Measurements from ENCODE around the gene SDF4.

SDF4 gene

DNA sequence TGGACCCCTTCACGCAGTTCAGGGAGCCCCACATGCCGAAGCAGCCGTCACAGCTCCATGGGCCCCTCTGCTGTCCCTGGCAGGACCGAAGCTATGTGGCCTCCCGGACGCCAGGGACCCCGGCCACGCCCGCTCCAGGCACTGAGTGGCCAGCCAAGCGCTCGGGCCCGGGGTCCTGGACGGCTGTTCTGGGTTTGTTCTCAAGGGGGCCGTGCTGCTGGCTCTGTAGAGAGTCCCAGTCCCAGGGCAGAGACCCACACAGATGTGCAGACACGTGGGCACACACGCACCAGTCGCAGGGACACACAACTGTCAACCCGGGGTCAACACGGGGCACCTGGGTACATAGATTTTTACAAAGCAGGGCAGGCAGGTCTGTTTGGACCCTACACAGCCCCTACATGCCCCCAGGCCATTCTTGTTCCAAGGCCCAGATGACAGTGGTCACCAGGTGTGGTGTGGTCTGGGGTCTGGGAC, 6.9 kb upstream of the SDF4 start:
- peaks cover 16% of the 10 kb centered on the region for H3K36me3 ChIP-seq (ENCODE audit: insufficient read depth, low read length)
- no peak overlapping the region for H3K27ac ChIP-seq (ENCODE audit: low read length)
- no peak overlapping the region for H3K9ac ChIP-seq (ENCODE audit: low read depth, low read length)
- H3K4me1 ChIP-seq (ENCODE audit: insufficient read depth, low read length), result peaks cover 9% of the 10 kb centered on the region
- peaks cover 13% of the 10 kb centered on the region for H3K79me2 ChIP-seq (ENCODE audit: insufficient read depth, low read length)
- H3K27me3 ChIP-seq (ENCODE audit: insufficient read depth, low read length, poor library complexity), result no peaks in the 10 kb centered on the region
- no peaks in the 10 kb centered on the region for H3K9me3 ChIP-seq (ENCODE audit: insufficient read depth, low read length, severe bottlenecking)
- peaks cover 36% of the 10 kb centered on the region for H4K20me1 ChIP-seq (ENCODE audit: insufficient read depth, low read length)
- H3K4me3 ChIP-seq (ENCODE audit: low read depth in 1 of 2, low read length in 2 of 2), result no peak overlapping the region
- DNase-seq, result no peak
- ATAC-seq (ENCODE audit: insufficient read depth, low read depth), result no peak
- TF ChIP-seq, protein P1, sequence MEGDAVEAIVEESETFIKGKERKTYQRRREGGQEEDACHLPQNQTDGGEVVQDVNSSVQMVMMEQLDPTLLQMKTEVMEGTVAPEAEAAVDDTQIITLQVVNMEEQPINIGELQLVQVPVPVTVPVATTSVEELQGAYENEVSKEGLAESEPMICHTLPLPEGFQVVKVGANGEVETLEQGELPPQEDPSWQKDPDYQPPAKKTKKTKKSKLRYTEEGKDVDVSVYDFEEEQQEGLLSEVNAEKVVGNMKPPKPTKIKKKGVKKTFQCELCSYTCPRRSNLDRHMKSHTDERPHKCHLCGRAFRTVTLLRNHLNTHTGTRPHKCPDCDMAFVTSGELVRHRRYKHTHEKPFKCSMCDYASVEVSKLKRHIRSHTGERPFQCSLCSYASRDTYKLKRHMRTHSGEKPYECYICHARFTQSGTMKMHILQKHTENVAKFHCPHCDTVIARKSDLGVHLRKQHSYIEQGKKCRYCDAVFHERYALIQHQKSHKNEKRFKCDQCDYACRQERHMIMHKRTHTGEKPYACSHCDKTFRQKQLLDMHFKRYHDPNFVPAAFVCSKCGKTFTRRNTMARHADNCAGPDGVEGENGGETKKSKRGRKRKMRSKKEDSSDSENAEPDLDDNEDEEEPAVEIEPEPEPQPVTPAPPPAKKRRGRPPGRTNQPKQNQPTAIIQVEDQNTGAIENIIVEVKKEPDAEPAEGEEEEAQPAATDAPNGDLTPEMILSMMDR (IDR thresholded peaks at IDR 0.05; ENCODE audit: borderline replicate concordance, extremely low read depth, low read length, poor library complexity, severe bottlenecking), result no peak
- no peak for TF ChIP-seq EZH2 (IDR thresholded peaks at IDR 0.05; ENCODE audit: borderline replicate concordance, low read depth, low read length, severe bottlenecking)
- H3K4me2 ChIP-seq (ENCODE audit: insufficient read depth, low read length), result no peak overlapping the region
- no peak overlapping the region for H2AFZ ChIP-seq (ENCODE audit: low read depth, low read length)

- DNase-seq (no peak), ATAC-seq (ENCODE audit: insufficient read depth, low read depth) (0 out of 3 replicates have a peak, but pooled peaks have one; percentile 4)
- H3K27ac ChIP-seq (ENCODE audit: low read length), result no peak overlapping the region
- no peaks in the 10 kb centered on the region for H3K9me3 ChIP-seq (ENCODE audit: insufficient read depth, low read length, severe bottlenecking)
- H4K20me1 ChIP-seq (ENCODE audit: insufficient read depth, low read length), result peaks cover 43% of the 10 kb centered on the region
- no peaks in the 10 kb centered on the region for H3K27me3 ChIP-seq (ENCODE audit: insufficient read depth, low read length, poor library complexity)
- H3K9ac ChIP-seq (ENCODE audit: low read depth, low read length), result no peak overlapping the region
- H3K36me3 ChIP-seq (ENCODE audit: insufficient read depth, low read length), result peaks cover 23% of the 10 kb centered on the region
- H3K79me2 ChIP-seq (ENCODE audit: insufficient read depth, low read length), result peaks cover 20% of the 10 kb centered on the region
- TF ChIP-seq EZH2 (IDR thresholded peaks at IDR 0.05; ENCODE audit: borderline replicate concordance, low read depth, low read length, severe bottlenecking), result no peak
- TF ChIP-seq, protein P1 (IDR thresholded peaks at IDR 0.05; ENCODE audit: borderline replicate concordance, extremely low read depth, low read length, poor library complexity, severe bottlenecking), result no peak
- no peak overlapping the region for H2AFZ ChIP-seq (ENCODE audit: low read depth, low read length)
- H3K4me1 ChIP-seq (ENCODE audit: insufficient read depth, low read length), result peaks cover 16% of the 10 kb centered on the region
- H3K4me2 ChIP-seq (ENCODE audit: insufficient read depth, low read length), result no peak overlapping the region
- no peak overlapping the region for H3K4me3 ChIP-seq (ENCODE audit: low read depth in 1 of 2, low read length in 2 of 2)
Observed at GRCh38 chr1:1237874-1238701, 6.3 kb upstream of the SDF4 start.

DNA sequence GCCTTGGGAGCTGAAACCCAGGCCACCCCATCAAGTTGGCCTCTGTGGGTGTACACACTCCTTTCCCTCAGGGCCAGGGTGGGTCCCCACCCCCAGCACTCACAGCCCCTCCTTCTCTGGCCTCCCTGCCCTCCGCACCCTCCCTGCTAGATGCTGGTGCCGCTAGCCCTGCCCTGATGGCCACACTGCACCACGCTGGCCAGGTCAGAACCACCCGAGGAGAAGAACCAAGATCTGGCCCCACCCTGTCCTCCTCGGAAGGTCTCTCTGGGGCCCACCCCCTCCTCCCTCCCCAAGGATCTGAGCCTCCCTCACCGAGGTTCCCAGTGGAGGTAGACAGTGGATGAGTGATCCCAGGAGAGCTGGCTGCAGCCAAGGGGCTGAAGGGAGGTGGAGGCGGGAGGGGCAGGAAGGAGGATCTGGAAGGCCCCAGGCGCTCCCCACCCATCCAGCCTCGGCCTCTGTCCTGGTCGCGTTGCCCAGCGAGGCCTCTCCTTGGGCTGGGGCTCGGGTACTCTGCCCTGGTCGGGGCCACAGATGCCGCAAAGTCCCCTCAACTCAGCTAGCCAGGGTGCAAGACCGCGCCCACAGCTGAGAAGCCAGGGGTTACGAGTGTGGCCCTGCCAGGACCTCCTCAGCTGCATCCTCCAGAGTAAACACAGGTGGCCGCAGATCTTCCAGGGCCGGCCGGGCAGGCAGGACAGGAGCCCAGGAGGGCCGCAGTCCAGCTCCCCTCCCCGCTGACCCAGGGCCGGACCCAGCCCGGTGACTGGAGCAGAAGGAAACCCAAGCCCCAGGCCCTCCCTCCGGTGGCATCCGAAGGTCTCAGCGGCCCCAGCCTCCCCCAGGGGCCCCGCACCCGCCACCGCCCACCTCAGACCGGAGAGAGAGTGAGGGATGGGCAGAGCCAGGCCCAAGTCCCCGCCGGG, 5.4 kb upstream of the SDF4 start:
- Histone ChIP-seq H3K9me3 (ENCODE audit: insufficient read depth, low read length, severe bottlenecking) (no peaks in the 10 kb centered on the region), H2AFZ (ENCODE audit: low read depth, low read length) (no peak overlapping the region), H3K27ac (ENCODE audit: low read length) (no peak overlapping the region), H3K36me3 (ENCODE audit: insufficient read depth, low read length) (peaks cover 25% of the 10 kb centered on the region), H3K4me2 (ENCODE audit: insufficient read depth, low read length) (no peak overlapping the region), H3K79me2 (ENCODE audit: insufficient read depth, low read length) (peaks cover 29% of the 10 kb centered on the region), H3K4me3 (ENCODE audit: low read depth in 1 of 2, low read length in 2 of 2) (no peak overlapping the region), H4K20me1 (ENCODE audit: insufficient read depth, low read length) (peaks cover 44% of the 10 kb centered on the region), H3K27me3 (ENCODE audit: insufficient read depth, low read length, poor library complexity) (no peaks in the 10 kb centered on the region), H3K4me1 (ENCODE audit: insufficient read depth, low read length) (peaks cover 24% of the 10 kb centered on the region), H3K9ac (ENCODE audit: low read depth, low read length) (no peak overlapping the region)
- DNase-seq (no peak), ATAC-seq (ENCODE audit: insufficient read depth, low read depth) (no peak)
- TF ChIP-seq EZH2 (IDR thresholded peaks at IDR 0.05; ENCODE audit: borderline replicate concordance, low read depth, low read length, severe bottlenecking), result no peak
- TF ChIP-seq, protein P1 (IDR thresholded peaks at IDR 0.05; ENCODE audit: borderline replicate concordance, extremely low read depth, low read length, poor library complexity, severe bottlenecking), result no peak

All from DND-41 (cell line).